OCI-LY7 (cell line): ENCODE measurements around the gene MEP1A.

Experiments
- CTCF ChIP-seq: fragments of 200-600 bp; sonication (generic); conservative IDR thresholded peaks from 2 replicates; pipeline ENCODE4 v1.5.1; 2014; ENCODE audit warnings: mild to moderate bottlenecking, antibody characterized with exemption, low read length, moderate library complexity, mixed read lengths
- EZH2phosphoT487 ChIP-seq: fragments of 200-600 bp; sonication (generic); IDR thresholded peaks from 2 replicates; pipeline ENCODE4 v1.6.1; 2018; ENCODE audit warnings: low read depth, borderline replicate concordance, mild to moderate bottlenecking, mixed run types, antibody characterized with exemption, low read length, moderate library complexity, mixed read lengths

DNA sequence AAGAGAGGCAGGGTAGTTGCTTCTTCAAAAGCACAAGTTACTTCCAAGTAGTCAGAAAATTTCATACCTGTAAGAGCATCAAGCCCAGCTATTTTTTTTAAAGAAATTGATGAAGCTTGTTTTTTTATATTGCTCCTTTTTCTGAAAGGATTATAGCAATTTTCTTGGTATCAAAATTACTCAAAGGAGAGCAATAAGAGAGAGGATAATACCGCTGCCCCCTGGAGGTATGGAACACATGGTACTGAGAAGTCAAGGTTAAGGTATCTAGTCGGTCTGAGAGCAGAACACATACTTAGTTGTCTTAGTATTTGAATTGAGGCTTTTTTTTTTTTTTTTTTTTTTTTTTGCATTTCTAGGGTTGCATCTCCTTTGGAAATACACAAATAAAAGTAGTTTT, 69.2 kb downstream of the MEP1A start:
- TF ChIP-seq CTCF (0 out of 2 replicates have a peak, but pooled peaks have one; percentile 28), EZH2phosphoT487 (no peak)
